H9 (cell line): ENCODE results near the gene RBM3. TPM values are rescaled to one million over a fixed set of nuclear protein-coding genes. Genes with fewer than 3 reads are reported as not detected.

Experiments used
- DNase-seq: peaks from one replicate; pipeline ENCODE4 v3.0.0-alpha.2; 2017
- H2AFZ ChIP-seq: one replicate; pipeline ENCODE4 v1.6.1; 2013; ENCODE audit warnings: mild to moderate bottlenecking, low read length, control low read depth, moderate library complexity
- H2AK5ac ChIP-seq: 2 replicates; pipeline ENCODE4 v1.6.1; 2013; ENCODE audit warnings: low read length, control low read depth, mixed read lengths; ENCODE audit not compliant: insufficient read length
- H2BK120ac ChIP-seq: one replicate; pipeline ENCODE4 v1.6.1; 2013; ENCODE audit warnings: low read depth, mild to moderate bottlenecking, low read length, control low read depth, inconsistent platforms; ENCODE audit not compliant: poor library complexity, severe bottlenecking
- H2BK12ac ChIP-seq: 2 replicates; pipeline ENCODE4 v1.6.1; 2013; ENCODE audit warnings: low read length, control low read depth, mixed read lengths, low read depth; ENCODE audit not compliant: insufficient read length
- H2BK15ac ChIP-seq: 2 replicates; pipeline ENCODE4 v1.6.1; 2013; ENCODE audit warnings: low read depth, low read length, control low read depth
- H2BK20ac ChIP-seq: one replicate; pipeline ENCODE4 v1.6.1; 2013; ENCODE audit warnings: low read depth, mild to moderate bottlenecking, low read length, control low read depth, inconsistent platforms; ENCODE audit not compliant: poor library complexity, severe bottlenecking
- H2BK5ac ChIP-seq: 2 replicates; pipeline ENCODE4 v1.6.1; 2013; ENCODE audit warnings: low read length, control low read depth, mixed read lengths; ENCODE audit not compliant: insufficient read length
- H3K14ac ChIP-seq: 2 replicates; pipeline ENCODE4 v1.6.1; 2013; ENCODE audit warnings: low read length, control low read depth; ENCODE audit not compliant: insufficient read depth
- H3K18ac ChIP-seq: 2 replicates; pipeline ENCODE4 v1.6.1; 2013; ENCODE audit warnings: low read depth, mild to moderate bottlenecking, mixed read lengths, low read length, control low read depth; ENCODE audit not compliant: insufficient read length
- H3K23ac ChIP-seq: 2 replicates; pipeline ENCODE4 v1.6.1; 2013; ENCODE audit warnings: low read length, control low read depth, mixed read lengths, low read depth; ENCODE audit not compliant: insufficient read length
- H3K23me2 ChIP-seq: 2 replicates; pipeline ENCODE4 v1.6.1; 2013; ENCODE audit warnings: low read depth, mild to moderate bottlenecking, mixed read lengths, low read length, control low read depth; ENCODE audit not compliant: insufficient read length, poor library complexity, severe bottlenecking
- H3K27ac ChIP-seq: 2 replicates; pipeline ENCODE4 v1.5.1; 2013; ENCODE audit warnings: low read length, control low read depth, mixed read lengths, low read depth; ENCODE audit not compliant: insufficient read length
- H3K27me3 ChIP-seq: 2 replicates; pipeline ENCODE4 v1.6.1; 2013; ENCODE audit warnings: low read length, control low read depth, inconsistent platforms; ENCODE audit not compliant: insufficient read depth
- H3K4ac ChIP-seq: 2 replicates; pipeline ENCODE4 v1.6.1; 2013; ENCODE audit warnings: low read depth, mild to moderate bottlenecking, control low read depth, inconsistent platforms, low read length, moderate library complexity
- H3K4me1 ChIP-seq: 2 replicates; pipeline ENCODE4 v1.6.1; 2013; ENCODE audit warnings: low read length, control low read depth, inconsistent platforms; ENCODE audit not compliant: insufficient read depth
- H3K4me2 ChIP-seq: 2 replicates; pipeline ENCODE4 v1.6.1; 2013; ENCODE audit warnings: low read length, control low read depth, mixed read lengths; ENCODE audit not compliant: insufficient read length, insufficient read depth
- H3K56ac ChIP-seq: 2 replicates; pipeline ENCODE4 v1.6.1; 2013; ENCODE audit warnings: low read depth, mild to moderate bottlenecking, mixed read lengths, low read length, control low read depth; ENCODE audit not compliant: insufficient read length
- H3K79me1 ChIP-seq: 2 replicates; pipeline ENCODE4 v1.6.1; 2013; ENCODE audit warnings: low read depth, mild to moderate bottlenecking, moderate library complexity, low read length, control low read depth, inconsistent platforms; ENCODE audit not compliant: insufficient read depth, poor library complexity, severe bottlenecking
- H3K79me2 ChIP-seq: 2 replicates; pipeline ENCODE4 v1.6.1; 2013; ENCODE audit warnings: low read length, control low read depth, inconsistent platforms; ENCODE audit not compliant: insufficient read depth
- H3K9ac ChIP-seq: 2 replicates; pipeline ENCODE4 v1.6.1; 2013; ENCODE audit warnings: low read length, control low read depth, mixed read lengths; ENCODE audit not compliant: insufficient read length; ENCODE audit errors: extremely low read depth
- H3K9me3 ChIP-seq: one replicate; pipeline ENCODE4 v1.6.1; 2013; ENCODE audit warnings: low read depth, low read length, inconsistent platforms; ENCODE audit not compliant: control insufficient read depth
- H3T11ph ChIP-seq: one replicate; pipeline ENCODE4 v1.6.1; 2013; ENCODE audit warnings: mild to moderate bottlenecking, low read length, control low read depth, inconsistent platforms
- H4K20me1 ChIP-seq: one replicate; pipeline ENCODE4 v1.6.1; 2013; ENCODE audit not compliant: control insufficient read depth, insufficient read length, insufficient read depth
- H4K5ac ChIP-seq: 2 replicates; pipeline ENCODE4 v1.6.1; 2013; ENCODE audit warnings: low read depth, mild to moderate bottlenecking, mixed read lengths, low read length, control low read depth; ENCODE audit not compliant: insufficient read length
- H4K8ac ChIP-seq: replicated peaks from 2 replicates; pipeline ENCODE4 v1.6.1; 2013; ENCODE audit warnings: low read length, control low read depth, mixed read lengths, low read depth; ENCODE audit not compliant: insufficient read length
- H4K91ac ChIP-seq: 2 replicates; pipeline ENCODE4 v1.6.1; 2013; ENCODE audit warnings: low read depth, mild to moderate bottlenecking, moderate library complexity, mixed read lengths, low read length, control low read depth; ENCODE audit not compliant: insufficient read length
- H3K27ac Mint-ChIP-seq, 3 experiments: 2 replicates in 2 of 3; 3 replicates in 1 of 3; pipeline ENCODE4 v1.8.0; 2020 to 2021; ENCODE audit warnings: mixed read lengths in 3 of 3, mild to moderate bottlenecking in 1 of 3, moderate library complexity in 1 of 3
- H3K27me3 Mint-ChIP-seq: 2 replicates; pipeline ENCODE4 v1.8.0; 2021; ENCODE audit warnings: low read depth, mild to moderate bottlenecking, moderate library complexity, mixed read lengths
- H3K36me3 Mint-ChIP-seq, 3 experiments: 2 replicates in 2 of 3; 3 replicates in 1 of 3; pipeline ENCODE4 v1.8.0; 2020 to 2021; ENCODE audit warnings: low read depth in 3 of 3, mixed read lengths in 3 of 3; ENCODE audit not compliant: insufficient read depth in 1 of 3
- H3K4me1 Mint-ChIP-seq, 2 experiments: 2 replicates each; pipeline ENCODE4 v1.8.0; 2020; ENCODE audit warnings: mixed read lengths in 2 of 2
- H3K4me3 Mint-ChIP-seq, 2 experiments: 2 replicates in 1 of 2; 3 replicates in 1 of 2; pipeline ENCODE4 v1.8.0; 2020 to 2021; ENCODE audit warnings: mild to moderate bottlenecking in 2 of 2, mixed read lengths in 2 of 2, moderate library complexity in 1 of 2
- H3K9me3 Mint-ChIP-seq, 2 experiments: 2 replicates in 1 of 2; 3 replicates in 1 of 2; pipeline ENCODE4 v1.8.0; 2020; ENCODE audit warnings: mild to moderate bottlenecking in 2 of 2, mixed read lengths in 2 of 2, moderate library complexity in 1 of 2
- CTCF ChIP-seq: fragments of 200-600 bp; sonication (generic); conservative IDR thresholded peaks from 3 replicates; pipeline ENCODE4 v1.8.0; 2021; ENCODE audit warnings: antibody characterized with exemption, mild to moderate bottlenecking
- WGBS: extraction: QIAGEN DNeasy Blood & Tissue Kit; methylation state at CpG from one replicate; pipeline ENCODE4 v1.1.7; 2013; ENCODE audit warnings: missing lambda C conversion rate, low lambda C conversion rate, mixed read lengths; ENCODE audit not compliant: insufficient read length; ENCODE audit errors: extremely low coverage; 5-methylcytosine and 5-hydroxymethylcytosine counted together
- total RNA-seq: library from RNA; stranded (reverse); gene quantifications from 2 replicates; pipeline ENCODE4 v1.2.1, GENCODE V29; 2021

The RBM3 gene
- total RNA-seq, 1 experiment from 2014 or later: 264 TPM

GRCh38 chrX:48616576-48616975, 42.3 kb downstream of the RBM3 start:
- Histone ChIP-seq H3K27me3 (no peaks in the 10 kb centered on the region), H3K14ac (no peak overlapping the region), H2BK12ac (no peak overlapping the region), H4K8ac (no peak overlapping the region), H3K4ac (no peak overlapping the region), H3K4me1 (no peaks in the 10 kb centered on the region), H3K27ac (no peak overlapping the region), H2BK15ac (no peak overlapping the region), H4K5ac (no peak overlapping the region), H3K79me1 (no peaks in the 10 kb centered on the region), H3T11ph (no peak overlapping the region), H2AFZ (no peak overlapping the region), H3K23ac (no peak overlapping the region), H3K9ac (no peak overlapping the region), H2AK5ac (no peak overlapping the region), H2BK5ac (no peak overlapping the region), H3K56ac (no peak overlapping the region), H3K79me2 (no peaks in the 10 kb centered on the region), H3K18ac (no peak overlapping the region), H2BK20ac (no peak overlapping the region), H3K23me2 (no peaks in the 10 kb centered on the region), H2BK120ac (no peak overlapping the region), H4K91ac (no peak overlapping the region), H4K20me1 (no peaks in the 10 kb centered on the region), H3K9me3 (peaks cover 28% of the 10 kb centered on the region), H3K4me2 (no peak overlapping the region)
- Mint-ChIP-seq H3K27ac (peak overlapping the region in 1 of 3 experiments; percentile 87; a peak in 3 of 7 replicates), H3K4me1 (peaks cover 3 to 5% of the 10 kb centered on the region in 2 experiments), H3K4me3 (no peak overlapping the region), H3K9me3 (peaks cover 60 to 78% of the 10 kb centered on the region in 2 experiments), H3K27me3 (peaks cover 2% of the 10 kb centered on the region; the same call in 1 of the 2 replicates), H3K36me3 (peaks cover 0 to 3% (median 0%) of the 10 kb centered on the region in 3 experiments; a peak in 2 of 7 replicates)
- no CpG with 5 or more reads among the region's 5 CpGs for WGBS
- DNase-seq: no peak
- TF ChIP-seq CTCF: no peak
